Duodenal mucosa (tissue), 2 donors: ENCODE measurements around the gene GABRR2.
"Not testable (repeated sequence)": the region's sequence is repeated elsewhere in the genome, so short reads cannot be mapped to it uniquely, and the experiment has no call there.

Experiments
- H3K27ac ChIP-seq: one replicate; pipeline ENCODE4 v1.7.0; 2013; ENCODE audit warnings: low read depth, low read length
- H3K27me3 ChIP-seq, 2 donors: one replicate each; pipeline ENCODE4 v1.7.0; 2013; ENCODE audit warnings: low read length in 2 of 2, control low read depth in 1 of 2; ENCODE audit not compliant: insufficient read depth in 2 of 2, control insufficient read depth in 1 of 2
- H3K36me3 ChIP-seq, 2 donors: one replicate each; pipeline ENCODE4 v1.7.0; 2013; ENCODE audit warnings: low read length in 2 of 2, control low read depth in 1 of 2; ENCODE audit not compliant: insufficient read depth in 2 of 2, control insufficient read depth in 1 of 2
- H3K4me1 ChIP-seq, 2 donors: one replicate each; pipeline ENCODE4 v1.7.0; 2013; ENCODE audit warnings: low read length in 2 of 2, control low read depth in 1 of 2; ENCODE audit not compliant: insufficient read depth in 2 of 2, control insufficient read depth in 1 of 2
- H3K4me3 ChIP-seq, 2 donors: one replicate each; pipeline ENCODE4 v1.7.0; 2013; ENCODE audit warnings: low read length in 2 of 2, low read depth in 1 of 2
- H3K9ac ChIP-seq, 2 donors: one replicate each; pipeline ENCODE4 v1.7.0; 2013; ENCODE audit warnings: low read length in 2 of 2, low read depth in 1 of 2
- H3K9me3 ChIP-seq, 2 donors: one replicate each; pipeline ENCODE4 v1.7.0; 2013; ENCODE audit warnings: low read length in 2 of 2, control low read depth in 1 of 2; ENCODE audit not compliant: control insufficient read depth in 1 of 2

Gene GABRR2

GRCh38 chr6:89295981-89296380, 19.1 kb downstream of the GABRR2 start:
- no peak overlapping the region for H3K9ac ChIP-seq
- H3K4me3 ChIP-seq: no peak overlapping the region
- no peaks in the 10 kb centered on the region for H3K9me3 ChIP-seq
- H3K4me1 ChIP-seq: peaks cover 15% of the 10 kb centered on the region in 2 donors
- H3K27me3 ChIP-seq: no peaks in the 10 kb centered on the region
- H3K27ac ChIP-seq: no peak overlapping the region
- H3K36me3 ChIP-seq: no peaks in the 10 kb centered on the region

- not testable (repeated sequence) for H3K27me3 ChIP-seq, H3K36me3 ChIP-seq, H3K9ac ChIP-seq, H3K4me3 ChIP-seq, H3K27ac ChIP-seq, H3K9me3 ChIP-seq
- H3K4me1 ChIP-seq: peaks cover 15% of the 10 kb centered on the region in 2 donors
These were observed 20.0 kb downstream of the GABRR2 start for GRCh38 chr6:89295116-89295515.

- Histone ChIP-seq H3K36me3 (no peaks in the 10 kb centered on the region), H3K27ac (no peak overlapping the region), H3K9ac (no peak overlapping the region), H3K27me3 (no peaks in the 10 kb centered on the region), H3K4me3 (no peak overlapping the region), H3K4me1 (no peaks in the 10 kb centered on the region), H3K9me3 (no peaks in the 10 kb centered on the region)
These were observed 23.8 kb downstream of the GABRR2 start for GRCh38 chr6:89291256-89291819.

DNA sequence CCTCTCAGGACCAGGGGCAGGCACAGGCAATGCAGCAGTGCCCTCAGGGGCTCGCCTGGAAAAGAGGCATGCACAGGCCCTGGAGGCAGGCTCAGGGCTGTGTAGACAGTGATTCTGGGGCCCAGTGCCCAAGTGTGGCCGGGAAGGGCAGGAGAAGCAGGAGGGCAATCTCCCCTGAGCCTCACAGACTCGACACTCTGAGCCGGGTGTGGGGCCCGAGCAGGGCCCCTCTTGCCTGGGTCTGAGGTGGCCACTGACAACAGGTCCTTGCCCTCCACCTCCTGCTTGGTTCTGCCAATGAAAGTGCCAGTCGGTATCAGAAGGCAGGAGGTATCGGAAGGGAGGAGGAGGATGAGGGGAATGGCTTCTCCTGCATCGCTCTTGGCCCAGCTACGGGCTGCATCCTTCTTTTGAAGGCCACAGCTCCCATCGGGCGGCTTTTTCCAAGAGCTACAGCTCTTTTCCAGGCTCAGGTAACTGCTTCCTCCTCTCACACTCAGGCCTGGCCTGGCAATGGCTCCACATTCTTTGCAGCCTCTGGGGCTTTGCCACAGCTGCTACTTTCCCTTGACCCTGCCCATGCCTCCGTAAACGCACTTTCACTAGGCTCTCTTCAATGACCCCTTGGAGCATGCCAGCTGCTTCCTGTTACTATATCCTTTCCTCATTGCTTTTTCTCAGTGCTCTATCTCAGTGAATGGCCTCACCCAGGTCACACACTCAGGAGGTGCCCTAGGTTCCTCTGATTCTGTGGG, 24.5 kb downstream of the GABRR2 start:
- no peak overlapping the region for H3K9ac ChIP-seq
- H3K4me1 ChIP-seq: no peaks in the 10 kb centered on the region
- H3K27ac ChIP-seq: no peak overlapping the region
- H3K9me3 ChIP-seq: no peaks in the 10 kb centered on the region
- H3K4me3 ChIP-seq: no peak overlapping the region
- H3K27me3 ChIP-seq: no peaks in the 10 kb centered on the region
- H3K36me3 ChIP-seq: no peaks in the 10 kb centered on the region

DNA sequence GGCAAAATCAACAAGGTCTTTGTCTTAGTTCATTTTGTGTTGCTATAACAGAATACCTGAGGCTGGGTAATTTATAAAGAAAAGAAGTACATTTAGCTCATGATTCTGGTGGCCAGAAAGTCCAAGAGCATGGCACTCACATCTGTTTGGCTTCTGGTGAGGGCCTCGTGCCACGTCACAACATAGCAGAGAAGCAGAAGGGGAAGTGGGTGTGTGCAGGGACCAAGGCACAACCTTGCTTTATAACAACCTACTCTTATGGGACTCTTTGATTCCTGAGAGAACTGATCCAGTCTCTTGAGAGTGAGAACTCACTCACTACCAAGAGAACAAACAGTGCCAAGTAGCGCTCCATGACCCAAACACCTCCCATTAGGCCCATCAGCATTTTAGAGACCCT, 25.4 kb downstream of the GABRR2 start:
- no peaks in the 10 kb centered on the region for H3K36me3 ChIP-seq
- no peaks in the 10 kb centered on the region for H3K4me1 ChIP-seq
- H3K27ac ChIP-seq: no peak overlapping the region
- no peaks in the 10 kb centered on the region for H3K27me3 ChIP-seq
- H3K9me3 ChIP-seq: no peaks in the 10 kb centered on the region
- no peak overlapping the region for H3K4me3 ChIP-seq
- no peak overlapping the region for H3K9ac ChIP-seq

DNA sequence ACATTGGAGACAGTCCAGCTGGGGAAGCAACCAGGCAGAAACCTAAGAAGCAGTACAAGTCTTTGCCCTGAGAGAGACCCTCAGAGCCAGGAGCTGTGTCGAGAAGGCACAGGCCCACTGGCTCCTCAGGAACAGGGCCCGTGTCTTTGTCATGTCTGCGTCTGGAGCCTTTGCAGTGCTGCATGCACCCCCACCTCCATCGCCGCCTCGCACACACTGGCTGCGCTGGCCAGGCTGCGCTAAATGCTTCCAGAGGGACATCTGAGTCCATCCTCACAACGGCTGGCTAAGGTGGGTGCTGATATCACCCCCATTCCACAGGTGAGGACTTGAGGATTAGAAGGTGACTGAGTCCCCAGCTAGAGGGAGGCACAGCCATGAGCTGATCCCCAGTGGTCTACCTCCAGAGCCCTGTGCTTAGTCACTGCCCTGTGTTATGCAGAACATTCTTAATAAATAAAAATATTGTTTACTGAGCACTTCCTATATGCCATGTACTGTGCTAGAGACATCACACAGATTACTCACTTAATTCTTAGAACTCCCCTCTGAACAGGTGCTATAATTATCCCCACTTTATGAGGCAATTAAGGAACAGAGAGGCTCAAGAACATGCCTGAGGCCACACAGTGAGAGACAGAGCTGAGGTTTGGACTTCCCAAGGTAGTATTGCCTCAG, 27.6 kb downstream of the GABRR2 start:
- Histone ChIP-seq H3K27ac (no peak overlapping the region), H3K27me3 (no peaks in the 10 kb centered on the region), H3K9me3 (no peaks in the 10 kb centered on the region), H3K9ac (no peak overlapping the region), H3K4me1 (no peaks in the 10 kb centered on the region), H3K36me3 (no peaks in the 10 kb centered on the region), H3K4me3 (no peak overlapping the region)

DNA sequence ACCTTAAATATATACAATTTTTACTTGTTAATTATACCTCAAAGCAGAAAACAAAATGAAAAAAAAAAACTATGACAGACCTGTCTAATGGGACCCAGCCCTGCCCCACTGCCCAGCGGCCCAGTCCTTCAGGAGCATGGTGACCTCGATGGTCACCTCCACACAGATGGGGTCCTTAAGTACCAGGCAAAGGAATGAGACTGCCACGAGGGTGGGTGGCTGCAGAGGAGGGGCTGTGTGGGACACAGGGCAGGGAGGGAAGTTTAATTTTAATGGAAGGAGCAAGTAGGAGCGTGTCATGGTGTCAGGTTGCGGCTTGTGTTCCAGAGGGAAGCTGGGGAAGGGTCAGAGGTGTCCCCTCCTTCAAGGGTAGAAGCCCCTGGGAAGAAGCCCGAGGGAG, 28.6 kb downstream of the GABRR2 start:
- H3K4me3 ChIP-seq: no peak overlapping the region
- no peaks in the 10 kb centered on the region for H3K36me3 ChIP-seq
- no peaks in the 10 kb centered on the region for H3K27me3 ChIP-seq
- H3K27ac ChIP-seq: no peak overlapping the region
- H3K9ac ChIP-seq: no peak overlapping the region
- H3K9me3 ChIP-seq: no peaks in the 10 kb centered on the region
- no peaks in the 10 kb centered on the region for H3K4me1 ChIP-seq

GRCh38 chr6:89284963-89285735, 29.9 kb downstream of the GABRR2 start:
- Histone ChIP-seq H3K4me3 (no peak overlapping the region), H3K9me3 (no peaks in the 10 kb centered on the region), H3K4me1 (no peaks in the 10 kb centered on the region), H3K27me3 (no peaks in the 10 kb centered on the region), H3K9ac (no peak overlapping the region), H3K27ac (no peak overlapping the region), H3K36me3 (no peaks in the 10 kb centered on the region)

DNA sequence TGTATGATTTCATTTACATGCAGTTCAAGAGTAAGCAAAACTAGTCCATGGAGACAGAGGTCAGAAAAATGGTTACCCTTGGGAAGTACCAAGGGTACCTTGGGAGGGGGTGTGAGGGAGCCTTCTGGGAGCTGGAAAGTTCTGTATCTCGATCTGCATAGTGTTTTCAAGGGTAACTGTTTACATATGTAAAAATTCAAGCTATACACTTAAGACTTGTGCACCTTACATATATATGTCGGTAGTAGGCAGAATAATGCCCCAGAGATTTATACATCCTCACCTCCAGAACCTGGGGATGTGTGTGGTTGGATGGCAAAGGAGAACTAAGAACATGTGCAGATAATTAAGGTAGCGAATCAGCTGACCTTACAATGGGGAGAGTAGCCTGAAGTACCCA, 31.0 kb downstream of the GABRR2 start:
- H3K36me3 ChIP-seq: no peaks in the 10 kb centered on the region
- H3K27ac ChIP-seq: no peak overlapping the region
- H3K27me3 ChIP-seq: no peaks in the 10 kb centered on the region

DNA sequence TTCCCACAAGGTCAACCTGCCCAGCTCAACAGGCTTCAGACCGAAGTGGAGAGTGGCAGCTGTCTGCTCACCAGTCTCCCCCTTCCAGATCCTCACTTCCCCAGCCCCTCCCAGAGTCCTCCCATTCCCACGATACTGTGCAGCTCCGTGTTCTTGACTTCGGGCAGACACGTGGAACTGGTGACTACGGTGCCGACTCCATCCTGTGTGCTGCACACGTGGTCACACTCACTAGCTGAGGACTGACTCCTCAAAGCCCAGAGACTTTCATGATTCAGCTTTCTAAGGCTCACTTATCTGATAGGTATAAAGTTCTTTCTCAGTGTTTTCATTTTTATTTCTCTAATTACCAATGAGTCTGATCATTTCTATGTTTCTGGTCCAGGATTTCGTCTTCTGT, 32.4 kb downstream of the GABRR2 start:
- Histone ChIP-seq H3K36me3 (no peaks in the 10 kb centered on the region), H3K27ac (no peak overlapping the region), H3K4me3 (no peak overlapping the region), H3K4me1 (no peaks in the 10 kb centered on the region), H3K9me3 (no peaks in the 10 kb centered on the region), H3K9ac (no peak overlapping the region), H3K27me3 (no peaks in the 10 kb centered on the region)

More for the DNA sequence above, 31.0 kb downstream of the GABRR2 start:
- no peaks in the 10 kb centered on the region for H3K9me3 ChIP-seq
- no peak overlapping the region for H3K4me3 ChIP-seq
- no peaks in the 10 kb centered on the region for H3K4me1 ChIP-seq
- no peak overlapping the region for H3K9ac ChIP-seq
